Omental fat pad (tissue), 4 donors: ENCODE measurements around the gene PKNOX2. TPM values are rescaled to one million over a fixed set of nuclear protein-coding genes. Genes with fewer than 3 reads are reported as not detected.

ENCODE experiments used
- ATAC-seq: fragments of 150-250 bp; one replicate; pipeline ENCODE4 v1.9.1; 2016; ENCODE audit warnings: mild to moderate bottlenecking, moderate library complexity; ENCODE audit not compliant: low FRiP score
- DNase-seq: peaks from one replicate; pipeline ENCODE4 v3.0.0-alpha.2; 2019; ENCODE audit warnings: low spot score
- total RNA-seq, 4 donors: library from RNA; depleted of rRNA; stranded (reverse); fragments of >200 nt; gene quantifications; one replicate each; pipeline ENCODE4 v1.1.0, GENCODE V29; 2016
- TF ChIP-seq, protein P1 (sequence below), 3 donors: fragments of 450-650 bp; IDR thresholded peaks; one replicate each; pipeline ENCODE4 v1.5.1; 2016 to 2017; ENCODE audit warnings: antibody characterized with exemption in 3 of 3, mild to moderate bottlenecking in 3 of 3, moderate library complexity in 2 of 3

PKNOX2 gene
- total RNA-seq, 4 donors from 2014 or later, result 0.19 to 2.7 (median 0.82) TPM

DNA sequence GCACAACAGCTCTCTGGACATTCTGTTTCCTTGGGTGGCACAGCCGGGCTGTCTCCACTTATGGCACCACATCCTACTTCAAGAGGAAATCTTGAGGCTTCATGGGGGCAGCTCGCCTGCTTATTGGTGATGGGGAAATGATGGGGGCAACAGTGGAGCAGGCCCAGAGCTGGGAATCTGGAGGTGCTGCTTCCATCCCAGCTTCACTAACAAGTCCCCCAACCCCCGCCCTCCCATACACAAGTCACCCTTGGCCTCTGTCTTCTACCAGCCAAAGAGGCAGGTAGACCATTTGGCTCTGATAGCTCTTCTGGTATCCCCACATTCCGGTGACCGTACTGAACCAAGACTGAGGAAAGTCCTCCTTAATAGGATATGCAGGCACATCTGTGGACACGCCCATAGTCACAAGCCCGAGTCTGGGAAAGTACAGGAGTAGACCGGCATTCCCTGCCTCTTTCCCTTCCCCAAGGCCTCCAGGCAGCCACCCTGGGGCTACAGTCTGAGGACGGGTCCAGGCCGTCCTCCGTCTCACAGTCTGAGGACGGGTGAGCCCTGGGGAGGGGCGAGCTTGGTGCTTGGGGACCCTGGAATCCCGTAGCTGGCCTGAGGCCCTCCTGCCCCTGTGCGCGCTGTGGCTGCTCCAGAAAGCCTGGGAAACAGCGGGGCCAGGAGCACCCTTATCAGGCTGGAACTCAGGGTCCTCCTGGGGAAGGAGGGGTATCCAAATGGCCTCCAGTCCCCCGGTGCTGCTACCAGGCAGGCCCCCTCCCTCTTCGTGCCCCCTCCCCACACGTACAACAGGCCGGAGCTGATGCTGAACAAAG lies 185.9 kb downstream of the PKNOX2 start:
- DNase-seq (no peak), ATAC-seq (no peak)
- TF ChIP-seq, protein P1, sequence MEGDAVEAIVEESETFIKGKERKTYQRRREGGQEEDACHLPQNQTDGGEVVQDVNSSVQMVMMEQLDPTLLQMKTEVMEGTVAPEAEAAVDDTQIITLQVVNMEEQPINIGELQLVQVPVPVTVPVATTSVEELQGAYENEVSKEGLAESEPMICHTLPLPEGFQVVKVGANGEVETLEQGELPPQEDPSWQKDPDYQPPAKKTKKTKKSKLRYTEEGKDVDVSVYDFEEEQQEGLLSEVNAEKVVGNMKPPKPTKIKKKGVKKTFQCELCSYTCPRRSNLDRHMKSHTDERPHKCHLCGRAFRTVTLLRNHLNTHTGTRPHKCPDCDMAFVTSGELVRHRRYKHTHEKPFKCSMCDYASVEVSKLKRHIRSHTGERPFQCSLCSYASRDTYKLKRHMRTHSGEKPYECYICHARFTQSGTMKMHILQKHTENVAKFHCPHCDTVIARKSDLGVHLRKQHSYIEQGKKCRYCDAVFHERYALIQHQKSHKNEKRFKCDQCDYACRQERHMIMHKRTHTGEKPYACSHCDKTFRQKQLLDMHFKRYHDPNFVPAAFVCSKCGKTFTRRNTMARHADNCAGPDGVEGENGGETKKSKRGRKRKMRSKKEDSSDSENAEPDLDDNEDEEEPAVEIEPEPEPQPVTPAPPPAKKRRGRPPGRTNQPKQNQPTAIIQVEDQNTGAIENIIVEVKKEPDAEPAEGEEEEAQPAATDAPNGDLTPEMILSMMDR (IDR thresholded peaks at IDR 0.05), result no peak

DNA sequence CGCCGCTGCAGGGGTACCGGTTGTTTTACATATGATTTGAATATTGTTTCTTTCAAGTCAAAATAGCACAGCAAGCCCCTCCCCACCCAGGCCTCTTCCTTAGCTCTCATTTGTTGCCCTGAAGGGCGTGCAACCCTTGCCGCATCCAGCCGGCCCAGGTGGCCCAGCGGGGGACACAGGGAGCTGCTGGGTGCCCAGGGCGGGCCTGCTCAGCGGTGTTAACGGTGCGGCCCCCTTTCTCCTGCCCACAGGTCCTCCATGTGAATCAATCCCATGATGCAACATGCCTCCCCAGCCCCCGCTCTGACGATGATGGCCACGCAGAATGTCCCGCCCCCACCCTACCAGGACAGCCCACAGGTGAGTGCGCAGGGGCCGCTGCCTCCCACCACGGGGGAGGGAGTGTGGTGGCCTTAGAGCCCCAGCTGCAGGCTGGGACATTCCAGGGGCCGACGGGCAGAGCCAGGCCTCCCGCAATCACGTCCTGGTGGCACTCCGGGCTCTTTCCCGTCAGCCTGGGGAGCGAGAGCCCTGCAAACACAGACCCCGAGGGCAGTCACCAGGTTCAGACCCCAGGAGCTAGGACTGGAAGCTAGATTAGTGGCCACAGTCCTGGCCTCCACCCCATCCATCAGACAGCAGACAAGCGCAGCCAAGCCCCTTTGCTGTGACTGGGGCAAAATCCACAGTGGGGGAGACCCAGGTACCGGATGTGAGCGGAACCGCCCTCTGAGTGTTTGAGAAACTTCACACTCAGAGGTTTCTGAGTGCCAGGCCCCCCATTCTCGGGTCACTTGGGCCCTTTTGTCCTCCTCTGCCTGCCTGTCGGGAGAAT lies 186.7 kb downstream of the PKNOX2 start:
- DNase-seq, result no peak
- no peak for ATAC-seq
- TF ChIP-seq, protein P1 (IDR thresholded peaks at IDR 0.05), result no peak

DNA sequence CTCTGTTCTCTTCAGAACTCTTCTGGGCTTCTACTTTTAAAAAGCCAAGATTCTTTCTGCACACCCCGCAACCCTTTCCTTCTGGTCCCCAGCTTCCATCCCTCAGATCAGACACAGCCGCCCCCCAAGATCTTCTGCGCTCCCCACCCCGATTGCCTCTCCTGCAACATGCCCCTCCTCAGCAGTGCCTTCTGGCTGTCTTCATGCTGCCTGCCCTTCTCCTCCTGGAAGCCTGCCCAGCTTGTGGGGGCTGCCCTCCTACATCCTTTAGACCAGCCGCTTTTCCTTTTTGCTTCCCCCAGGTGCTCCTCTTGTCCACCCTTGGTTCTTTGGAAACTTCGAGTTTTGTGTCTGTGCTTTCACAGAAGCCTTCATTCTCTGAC lies 187.3 kb downstream of the PKNOX2 start:
- ATAC-seq (no peak), DNase-seq (no peak)
- TF ChIP-seq, protein P1 (IDR thresholded peaks at IDR 0.05), result no peak

DNA sequence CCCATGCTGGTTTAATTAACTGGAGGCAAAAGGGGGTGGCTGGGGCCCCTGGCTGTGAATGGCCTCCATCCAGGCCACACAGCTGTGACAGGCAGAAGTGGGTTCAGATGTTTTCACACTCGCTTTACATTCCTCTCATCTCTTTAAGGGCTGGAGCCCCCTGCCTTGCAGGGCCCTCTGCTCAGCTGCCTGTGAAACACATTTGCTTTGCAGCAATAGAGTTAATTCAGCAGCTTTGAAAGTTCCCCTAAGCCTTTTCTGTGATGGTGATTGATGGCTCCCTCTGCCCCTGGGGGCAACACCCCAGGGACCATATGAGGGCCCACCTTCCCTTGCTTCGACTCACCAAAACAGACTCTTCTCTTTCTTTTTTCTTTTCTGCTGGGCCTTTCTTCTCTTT lies 192.2 kb downstream of the PKNOX2 start:
- TF ChIP-seq, protein P1 (IDR thresholded peaks at IDR 0.05), result no peak
- no peak for DNase-seq
- ATAC-seq, result no peak

DNA sequence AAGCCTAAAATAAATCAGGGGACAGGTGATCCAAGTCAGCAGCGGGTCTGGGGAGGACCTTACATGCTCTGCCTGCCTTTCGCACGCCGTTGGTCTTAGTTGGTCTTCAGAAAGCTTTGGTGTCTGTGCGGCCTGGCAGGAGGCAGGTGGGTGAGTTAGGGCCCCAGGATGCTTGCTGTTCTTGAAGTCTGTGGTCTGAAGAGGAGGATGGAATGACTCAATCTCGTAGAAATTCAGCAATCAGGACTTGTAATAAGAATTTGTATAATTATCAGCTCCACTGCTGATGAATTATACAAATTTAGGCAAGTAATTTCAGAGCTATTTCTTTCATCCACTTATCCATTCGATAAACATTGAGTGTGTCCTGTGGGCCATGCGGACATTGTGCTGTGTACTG lies 193.0 kb downstream of the PKNOX2 start:
- TF ChIP-seq, protein P1 (IDR thresholded peaks at IDR 0.05), result no peak
- no peak for ATAC-seq
- no peak for DNase-seq

DNA sequence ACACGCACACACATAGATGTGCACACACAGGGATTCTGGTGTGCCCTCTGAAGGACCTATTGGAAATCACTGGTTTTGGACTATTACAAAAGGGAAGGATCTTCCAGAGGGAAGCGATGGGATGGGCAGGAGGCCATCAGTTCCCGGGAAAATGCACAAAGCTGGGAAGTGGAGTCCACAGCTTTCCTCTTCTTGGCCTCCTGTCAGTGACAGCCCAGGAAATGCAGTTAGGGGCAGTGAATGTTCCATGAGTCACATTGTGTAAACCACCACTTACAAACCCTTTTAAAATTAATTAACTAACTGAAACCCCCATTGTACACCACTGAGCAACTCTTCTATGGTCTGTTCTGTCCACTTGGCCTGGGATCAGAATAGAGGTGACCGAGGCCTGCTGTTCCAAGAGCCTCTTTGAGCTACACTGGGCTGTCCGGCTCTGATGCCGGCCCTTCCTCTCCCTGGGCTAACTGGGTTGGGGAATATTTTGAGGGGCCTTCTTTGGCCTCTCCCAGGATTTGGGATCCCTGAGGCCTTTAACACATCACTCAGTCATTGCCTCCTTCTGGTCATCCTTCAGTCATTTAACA lies 193.8 kb downstream of the PKNOX2 start:
- ATAC-seq (no peak), DNase-seq (no peak)
- TF ChIP-seq, protein P1 (IDR thresholded peaks at IDR 0.05), result no peak
